ENCODE measurements around the gene DPP6.

- TF ChIP-seq CTCF (IDR thresholded peaks at IDR 0.05) (no peak), POLR2A (IDR thresholded peaks at IDR 0.05) (no peak)
These were observed 717.3 kb downstream of the DPP6 start for GRCh38 chr7:154769527-154769926.
